Epithelial cell of alveolus of lung (primary cell): ENCODE results near the gene KY. TPM values are rescaled to one million over a fixed set of nuclear protein-coding genes. Genes with fewer than 3 reads are reported as not detected.

Experiments
- total RNA-seq: library from RNA; depleted of rRNA; stranded (reverse); fragments of >200 nt; gene quantifications from 2 replicates; pipeline ENCODE4 v1.2.1, GENCODE V29; 2015

KY gene
- total RNA-seq, result 0.13 and 0.16 TPM in 2 replicates

DNA sequence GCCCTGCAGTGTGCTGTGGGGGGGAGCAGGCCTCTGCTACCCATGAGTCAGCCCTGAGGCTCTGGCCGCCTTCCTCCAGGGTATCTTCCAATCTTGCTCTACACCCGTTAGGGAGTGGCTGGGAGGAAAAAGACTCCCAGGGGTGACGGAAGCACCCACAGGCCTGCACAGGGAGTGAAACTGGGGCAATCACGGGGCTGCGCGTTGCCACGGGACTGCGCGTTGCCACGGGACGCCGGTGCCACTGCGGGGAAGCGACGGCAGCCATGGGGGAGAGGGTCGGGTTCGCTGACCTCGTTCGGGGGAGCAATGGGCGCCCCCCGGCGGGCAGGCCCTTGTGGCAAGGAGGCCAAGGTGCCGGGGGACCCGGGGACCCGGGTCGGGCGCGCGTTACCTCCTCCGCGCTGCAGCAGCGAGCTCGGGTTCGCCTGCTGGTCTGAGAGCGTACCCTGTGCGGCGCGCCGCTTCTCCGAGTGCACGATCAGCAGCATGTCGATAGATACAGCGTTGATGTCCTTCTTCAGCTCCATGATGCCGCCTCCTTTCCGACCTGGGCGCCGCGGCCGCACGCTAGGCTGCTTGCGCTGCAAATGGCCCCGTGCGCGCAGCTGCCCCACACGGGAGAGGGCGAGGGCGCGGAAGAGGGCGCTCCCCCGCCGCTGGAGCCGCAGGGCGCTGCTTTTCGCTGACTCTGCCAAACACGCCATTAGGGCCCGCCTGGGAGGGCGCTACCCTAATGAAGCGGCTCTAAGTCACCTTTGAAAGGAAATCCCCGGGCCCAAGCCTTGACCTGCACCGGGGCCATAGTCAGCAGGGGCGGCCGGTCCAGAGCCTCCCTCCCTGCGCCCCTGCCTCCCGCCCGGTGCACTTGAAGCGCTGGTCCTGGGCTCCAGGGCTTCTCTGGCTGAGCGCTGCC, at the start of gene KY:
Gene KY (minus strand): TSS at position 592 of the 916 bp plus-strand sequence. CDS start 62 bp downstream, at position 530.

Other genes starting within 250 kb of the KY start
- gene ANAPC13, start 165.0 kb downstream of the KY start, total RNA-seq, result 54.6 and 62.2 TPM in 2 replicates
- gene CEP63, start 165.0 kb downstream of the KY start, total RNA-seq, result 6.3 and 25.9 TPM in 2 replicates
- 0.24 and 0.65 TPM in 2 replicates for gene EPHB1, start 144.2 kb upstream of the KY start, total RNA-seq